ENCODE data around the gene UGT1A1.

UGT1A1 gene

GRCh38 chr2:233817995-233818638, 58.0 kb downstream of the UGT1A1 start:
- Mint-ChIP-seq H3K9me3 (no peaks in the 10 kb centered on the region), H3K27ac (no peak overlapping the region), H3K27me3 (ENCODE audit: low read depth) (peaks cover 3% of the 10 kb centered on the region), H3K4me3 (no peak overlapping the region), H3K36me3 (ENCODE audit: low read depth) (no peaks in the 10 kb centered on the region), H3K4me1 (no peaks in the 10 kb centered on the region)
- TF ChIP-seq, protein P1, sequence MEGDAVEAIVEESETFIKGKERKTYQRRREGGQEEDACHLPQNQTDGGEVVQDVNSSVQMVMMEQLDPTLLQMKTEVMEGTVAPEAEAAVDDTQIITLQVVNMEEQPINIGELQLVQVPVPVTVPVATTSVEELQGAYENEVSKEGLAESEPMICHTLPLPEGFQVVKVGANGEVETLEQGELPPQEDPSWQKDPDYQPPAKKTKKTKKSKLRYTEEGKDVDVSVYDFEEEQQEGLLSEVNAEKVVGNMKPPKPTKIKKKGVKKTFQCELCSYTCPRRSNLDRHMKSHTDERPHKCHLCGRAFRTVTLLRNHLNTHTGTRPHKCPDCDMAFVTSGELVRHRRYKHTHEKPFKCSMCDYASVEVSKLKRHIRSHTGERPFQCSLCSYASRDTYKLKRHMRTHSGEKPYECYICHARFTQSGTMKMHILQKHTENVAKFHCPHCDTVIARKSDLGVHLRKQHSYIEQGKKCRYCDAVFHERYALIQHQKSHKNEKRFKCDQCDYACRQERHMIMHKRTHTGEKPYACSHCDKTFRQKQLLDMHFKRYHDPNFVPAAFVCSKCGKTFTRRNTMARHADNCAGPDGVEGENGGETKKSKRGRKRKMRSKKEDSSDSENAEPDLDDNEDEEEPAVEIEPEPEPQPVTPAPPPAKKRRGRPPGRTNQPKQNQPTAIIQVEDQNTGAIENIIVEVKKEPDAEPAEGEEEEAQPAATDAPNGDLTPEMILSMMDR (IDR thresholded peaks at IDR 0.05; ENCODE audit: unreplicated experiment in 3 of 3): no peak

- no peaks in the 10 kb centered on the region for H3K36me3 Mint-ChIP-seq (ENCODE audit: low read depth)
- TF ChIP-seq, protein P1 (IDR thresholded peaks at IDR 0.05; ENCODE audit: unreplicated experiment in 3 of 3): no peak
- H3K27ac Mint-ChIP-seq: no peak overlapping the region
- no peaks in the 10 kb centered on the region for H3K4me1 Mint-ChIP-seq
- H3K27me3 Mint-ChIP-seq (ENCODE audit: low read depth): peaks cover 3% of the 10 kb centered on the region
- no peak overlapping the region for H3K4me3 Mint-ChIP-seq
- H3K9me3 Mint-ChIP-seq: no peaks in the 10 kb centered on the region
These were observed 58.9 kb downstream of the UGT1A1 start for GRCh38 chr2:233818639-233819621.

GRCh38 chr2:233819884-233820773, 60.1 kb downstream of the UGT1A1 start:
- Mint-ChIP-seq H3K27me3 (ENCODE audit: low read depth) (peaks cover 3% of the 10 kb centered on the region), H3K4me3 (no peak overlapping the region), H3K27ac (no peak overlapping the region), H3K4me1 (no peaks in the 10 kb centered on the region), H3K9me3 (no peaks in the 10 kb centered on the region), H3K36me3 (ENCODE audit: low read depth) (no peaks in the 10 kb centered on the region)
- TF ChIP-seq, protein P1 (IDR thresholded peaks at IDR 0.05; ENCODE audit: unreplicated experiment in 3 of 3): no peak

- Mint-ChIP-seq H3K4me3 (no peak overlapping the region), H3K27me3 (ENCODE audit: low read depth) (peaks cover 3% of the 10 kb centered on the region), H3K27ac (no peak overlapping the region), H3K4me1 (no peaks in the 10 kb centered on the region), H3K9me3 (peaks cover 2% of the 10 kb centered on the region), H3K36me3 (ENCODE audit: low read depth) (no peaks in the 10 kb centered on the region)
- TF ChIP-seq, protein P1 (IDR thresholded peaks at IDR 0.05; ENCODE audit: unreplicated experiment in 3 of 3): no peak
These were observed 60.7 kb downstream of the UGT1A1 start for GRCh38 chr2:233820774-233821105.

DNA sequence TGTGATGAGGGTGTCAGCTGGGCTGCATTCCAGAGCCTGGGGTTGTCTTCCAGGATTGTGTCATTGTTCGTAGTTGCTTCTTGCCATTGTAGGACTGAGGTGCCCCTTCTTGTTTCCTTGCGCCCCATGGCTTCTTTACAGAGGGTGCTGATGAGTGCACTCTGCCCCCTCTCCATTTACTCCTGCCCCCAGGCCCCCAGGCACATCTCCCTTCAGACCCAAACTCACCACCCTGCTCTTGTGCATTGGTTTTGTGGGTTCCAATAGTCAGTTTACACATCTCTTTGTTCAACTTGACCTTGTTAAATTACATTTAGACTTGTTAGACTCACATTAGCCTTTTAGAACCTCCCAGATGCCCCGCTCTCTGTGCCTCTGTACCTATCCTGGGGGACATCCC, 61.1 kb downstream of the UGT1A1 start:
- Mint-ChIP-seq H3K36me3 (ENCODE audit: low read depth) (no peaks in the 10 kb centered on the region), H3K4me3 (no peak overlapping the region), H3K27me3 (ENCODE audit: low read depth) (peaks cover 3% of the 10 kb centered on the region), H3K4me1 (no peaks in the 10 kb centered on the region), H3K27ac (no peak overlapping the region), H3K9me3 (peaks cover 2% of the 10 kb centered on the region)
- TF ChIP-seq, protein P1 (IDR thresholded peaks at IDR 0.05; ENCODE audit: unreplicated experiment in 3 of 3): no peak

All from nephron (organoid).